NCI-H446 treated with DMSO at 0.1 percent for 48 hours (cell line): Measurements from ENCODE around the gene HK3.

Source experiments
- DNase-seq: peaks from one replicate; lab custom pipeline; 2025; lab: John Stamatoyannopoulos, UW

HK3 gene

DNA sequence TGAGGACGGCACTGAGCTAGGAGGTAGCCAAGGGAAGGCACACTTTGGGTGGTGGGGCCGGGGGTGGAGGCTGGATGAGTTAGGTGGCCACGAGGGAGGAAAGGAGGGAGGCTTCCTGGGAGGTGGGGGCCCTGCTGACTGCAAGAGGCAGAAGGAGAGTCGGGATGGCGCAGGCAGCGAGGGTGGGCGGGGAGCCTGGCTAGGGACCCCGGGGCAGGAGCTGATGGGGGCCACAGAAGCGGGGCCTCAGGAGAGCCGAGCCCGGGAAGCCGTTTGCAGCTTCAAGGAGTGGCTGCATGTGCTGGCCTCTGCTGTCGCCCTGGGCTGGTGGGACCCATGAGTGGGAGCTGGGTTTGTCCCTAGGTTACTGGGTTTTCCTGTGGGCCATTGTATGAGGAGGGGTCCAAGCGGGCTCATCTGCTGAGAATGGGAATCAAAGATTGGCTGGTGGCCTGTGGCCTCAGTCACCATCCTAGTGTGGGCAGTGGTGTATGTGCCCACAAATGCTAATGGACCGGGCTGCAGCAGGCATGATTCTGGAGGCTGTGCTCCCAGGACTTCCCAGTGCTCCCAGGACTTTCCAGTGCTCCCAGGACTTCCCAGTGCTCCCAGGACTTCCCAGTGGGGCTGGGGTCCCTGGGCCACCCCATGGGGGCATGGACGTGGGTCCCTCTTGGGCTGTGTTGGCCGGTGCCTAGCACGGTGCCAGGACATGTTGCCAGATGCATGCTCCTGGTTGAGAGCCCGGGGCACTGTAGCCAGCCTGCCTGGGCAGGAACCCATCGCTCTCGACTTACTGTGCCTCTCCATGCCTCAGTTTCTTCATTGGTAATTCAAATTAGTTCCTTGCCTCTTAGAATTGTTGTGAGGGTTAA, 48.5 kb downstream of the HK3 start:
- no peak for DNase-seq

DNA sequence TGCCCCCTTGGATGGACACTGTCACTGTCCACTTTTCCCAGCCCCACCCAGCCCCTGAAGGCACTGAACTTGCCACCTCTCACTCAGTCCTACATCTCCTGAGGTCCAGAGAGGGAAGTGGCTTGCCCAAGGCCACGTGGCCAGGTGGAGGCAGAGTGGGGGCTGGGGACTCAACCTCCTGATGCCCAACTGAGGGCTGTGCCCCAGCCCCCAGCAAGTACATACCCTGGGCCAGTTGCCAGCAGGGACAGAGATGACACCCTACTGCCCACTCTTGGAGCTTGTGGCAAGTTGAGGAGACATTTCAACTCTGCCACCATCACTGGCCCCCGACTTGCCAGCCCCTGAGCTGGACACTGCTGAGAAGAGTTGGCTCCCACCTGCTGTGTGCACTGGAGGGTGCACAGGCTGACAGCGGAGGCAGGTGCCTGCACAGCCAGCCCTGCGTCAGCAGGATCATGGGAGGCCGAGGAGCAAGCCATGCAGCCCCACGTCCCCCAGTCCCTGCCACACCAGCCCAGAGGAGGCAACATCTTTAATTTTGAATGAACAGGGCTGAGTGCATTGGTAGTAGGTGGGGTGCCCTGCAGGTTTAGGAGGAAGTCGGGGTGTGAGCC, 49.4 kb downstream of the HK3 start:
- no peak for DNase-seq

DNA sequence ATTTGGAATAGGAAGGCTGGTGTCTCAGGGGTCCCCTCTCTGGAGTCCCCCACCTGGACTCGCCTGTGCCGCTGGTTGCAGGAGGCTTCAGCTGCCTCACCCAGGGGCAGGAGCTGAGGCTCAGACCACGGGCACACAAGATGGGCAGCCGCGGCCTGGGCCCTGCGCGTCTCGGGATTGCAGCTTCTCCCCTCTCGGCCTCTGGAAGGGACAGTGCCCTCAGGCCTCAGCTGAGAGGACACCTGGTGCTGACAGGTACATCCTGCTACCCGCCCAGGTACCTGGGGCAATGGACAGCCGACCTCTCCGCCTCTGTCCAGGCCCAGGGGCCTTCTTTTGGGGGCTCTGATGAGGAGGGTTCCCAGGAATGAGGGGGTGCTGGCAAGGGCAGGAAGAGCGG, 50.5 kb downstream of the HK3 start:
- DNase-seq, result no peak

DNA sequence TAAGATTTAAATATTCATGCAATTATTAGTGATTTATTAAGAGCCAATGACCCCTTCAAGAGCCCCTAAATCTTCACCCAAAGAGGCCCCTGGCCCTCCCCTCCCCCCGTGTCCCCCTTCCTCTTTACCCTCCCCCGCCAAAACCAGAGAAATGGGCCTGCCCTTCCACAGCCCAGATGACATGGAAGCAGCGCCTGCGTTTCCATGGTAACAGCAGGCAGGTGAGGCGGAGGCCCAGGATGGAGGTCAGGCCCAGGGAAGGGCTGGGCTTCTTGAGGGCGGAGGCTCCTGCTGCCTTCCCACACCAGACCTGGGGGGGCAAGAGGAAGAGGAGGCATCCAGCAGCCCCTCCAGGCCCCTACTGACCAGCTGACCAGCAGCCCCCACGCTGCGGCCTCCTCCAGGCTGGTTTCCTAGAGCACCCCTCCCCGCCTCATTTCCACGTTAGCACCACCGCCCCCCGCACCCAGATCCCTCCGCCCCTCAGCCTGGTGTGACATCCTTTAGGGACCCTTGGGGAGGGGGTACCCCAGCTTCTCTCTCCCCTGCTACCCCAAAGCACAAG, 51.3 kb downstream of the HK3 start:
- DNase-seq, result no peak

DNA sequence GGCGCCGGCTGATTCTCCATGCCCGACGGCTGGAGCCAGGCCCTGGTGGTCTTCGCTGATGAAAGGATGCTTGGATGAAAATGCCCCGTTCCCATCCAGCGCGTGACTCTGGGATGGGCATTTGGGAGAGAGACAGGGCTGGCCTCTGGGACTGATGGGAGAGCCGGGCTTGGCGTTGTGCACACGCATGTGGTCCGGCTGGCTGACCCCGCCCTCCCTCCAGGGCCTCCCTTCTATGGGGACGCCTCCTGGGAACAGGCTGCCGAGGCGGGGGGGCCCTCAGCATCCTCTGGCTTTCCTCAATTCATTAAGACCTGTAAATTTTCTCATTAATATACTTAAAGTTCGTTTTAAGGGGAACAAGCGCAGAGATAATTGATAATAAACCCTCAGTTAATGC, 52.0 kb downstream of the HK3 start:
- DNase-seq, result no peak

DNA sequence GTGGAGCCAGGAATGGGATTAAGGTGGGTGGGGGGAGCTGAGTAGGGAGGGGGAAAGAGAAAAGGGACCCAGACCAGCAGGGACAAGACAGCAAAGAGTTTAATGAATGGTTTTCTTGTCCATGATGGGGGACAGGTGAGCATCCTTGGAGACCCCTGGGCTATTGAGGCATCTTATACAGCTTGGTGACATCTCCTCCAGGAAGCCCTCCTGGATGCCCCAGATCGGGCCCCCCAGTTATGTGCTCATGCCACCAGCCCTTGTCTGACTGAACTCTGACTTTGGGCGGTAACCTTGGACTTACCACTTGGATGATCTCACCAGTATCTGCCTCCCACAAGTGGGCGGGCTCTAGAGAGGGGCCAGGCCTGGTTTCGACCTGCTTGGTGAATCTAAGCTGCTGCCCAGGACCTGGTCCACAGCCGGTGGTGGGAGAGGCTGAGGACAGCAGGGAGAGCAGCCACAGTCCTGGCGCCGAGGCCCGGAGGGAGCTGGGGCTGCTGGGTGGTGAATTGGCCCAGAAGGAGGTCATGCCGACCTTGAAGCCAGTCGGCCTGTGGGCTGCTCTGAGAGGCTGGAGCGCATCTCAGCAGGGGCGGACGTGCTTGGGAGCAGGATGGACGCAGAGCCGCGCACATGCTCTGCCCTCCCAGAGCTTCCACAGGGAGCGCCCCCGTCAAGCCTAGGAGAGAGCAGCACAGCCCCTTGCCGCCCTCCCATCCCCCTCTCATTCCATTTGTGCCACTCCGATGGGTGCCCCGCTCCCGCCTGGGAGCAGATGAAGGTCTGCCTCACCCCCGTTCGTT, 52.6 kb downstream of the HK3 start:
- DNase-seq, result no peak

DNA sequence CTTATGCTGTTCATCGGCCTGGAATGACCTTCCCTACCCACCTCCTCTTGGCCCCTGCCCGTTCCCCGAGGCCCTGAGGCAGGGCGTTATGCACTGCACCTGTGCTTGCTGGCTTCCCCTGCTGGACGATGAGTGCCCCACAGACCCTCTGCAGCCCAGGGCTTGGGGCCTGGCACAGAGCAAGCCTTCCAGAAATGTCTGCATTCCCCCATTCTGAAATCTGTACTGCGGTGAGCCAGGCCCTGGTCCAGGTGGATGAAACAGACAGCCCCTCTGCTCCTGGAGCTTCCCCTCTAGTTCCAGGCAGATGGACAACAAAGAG, 53.8 kb downstream of the HK3 start:
- DNase-seq, result no peak

DNA sequence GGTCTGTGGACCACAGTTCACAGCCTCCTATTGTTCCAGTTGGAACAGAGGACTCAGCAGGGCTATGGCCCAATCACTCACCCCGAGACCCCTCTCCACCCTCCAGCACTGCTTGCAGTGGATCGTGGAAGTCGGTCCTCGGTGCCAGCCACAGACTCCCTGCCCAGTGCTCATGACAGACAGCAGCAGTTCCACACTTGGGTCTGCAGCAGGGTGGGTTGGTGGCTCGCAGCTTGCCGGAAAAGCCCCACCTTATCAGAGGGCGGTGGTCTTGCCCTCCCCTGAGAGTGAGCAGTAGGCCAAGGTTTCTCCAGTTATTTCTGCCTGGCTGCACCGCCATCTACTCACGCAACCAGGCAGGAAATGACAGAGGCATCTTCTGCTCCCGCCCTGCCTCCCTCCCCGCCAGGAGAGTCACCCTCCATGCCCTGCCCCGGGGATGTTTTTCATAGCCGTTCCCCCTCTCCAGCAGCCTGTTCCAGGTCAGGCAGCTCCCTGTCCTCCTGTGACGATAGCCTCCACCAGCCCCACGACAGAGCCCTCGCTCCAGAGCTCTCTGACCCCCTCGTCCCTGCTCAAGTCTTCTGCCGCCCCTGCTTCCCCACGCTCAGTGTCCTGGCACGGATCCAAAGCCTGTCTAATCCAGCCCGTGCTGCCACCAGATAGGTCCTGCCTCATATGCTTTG, 54.3 kb downstream of the HK3 start:
- no peak for DNase-seq

DNA sequence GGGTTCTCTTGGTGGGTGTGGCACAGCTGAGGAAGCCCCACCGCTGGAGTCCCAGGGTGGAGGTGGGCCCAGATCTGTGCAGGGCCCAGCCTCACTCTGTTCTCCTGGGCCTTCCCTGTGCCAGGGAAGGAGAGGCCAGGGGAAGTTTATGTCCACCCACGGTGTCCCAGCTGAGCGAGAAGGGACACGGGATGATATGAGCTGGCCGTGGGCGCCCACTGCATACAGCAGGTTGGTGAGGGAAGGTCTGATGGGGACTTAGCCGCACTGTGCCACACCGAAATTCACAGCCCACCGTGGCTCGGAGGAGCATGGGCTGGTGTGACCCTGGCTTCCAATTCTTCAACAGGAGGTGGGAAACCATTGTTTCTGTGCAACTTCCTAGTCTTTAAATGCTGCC, 54.9 kb downstream of the HK3 start:
- DNase-seq, result no peak

DNA sequence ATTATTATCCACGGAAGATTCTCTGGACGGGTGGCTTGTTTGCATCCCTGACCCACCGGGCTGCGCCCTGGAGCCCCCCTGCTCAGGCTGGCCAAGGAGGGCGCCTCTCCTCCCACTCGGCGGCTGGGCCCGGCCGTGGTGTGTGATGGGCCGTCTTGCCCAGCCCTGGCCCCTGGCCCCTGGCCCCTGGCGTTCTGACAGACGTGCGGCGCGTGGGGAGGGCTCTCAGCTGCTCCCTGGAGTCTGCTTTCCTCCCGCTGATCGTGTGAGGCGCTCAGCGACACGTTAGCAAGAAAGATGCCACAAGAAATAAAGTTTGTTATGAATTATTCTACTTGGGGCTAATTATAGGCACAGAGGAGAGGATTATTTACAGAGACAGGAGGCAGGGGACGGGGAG, 55.5 kb downstream of the HK3 start:
- DNase-seq, result no peak

DNA sequence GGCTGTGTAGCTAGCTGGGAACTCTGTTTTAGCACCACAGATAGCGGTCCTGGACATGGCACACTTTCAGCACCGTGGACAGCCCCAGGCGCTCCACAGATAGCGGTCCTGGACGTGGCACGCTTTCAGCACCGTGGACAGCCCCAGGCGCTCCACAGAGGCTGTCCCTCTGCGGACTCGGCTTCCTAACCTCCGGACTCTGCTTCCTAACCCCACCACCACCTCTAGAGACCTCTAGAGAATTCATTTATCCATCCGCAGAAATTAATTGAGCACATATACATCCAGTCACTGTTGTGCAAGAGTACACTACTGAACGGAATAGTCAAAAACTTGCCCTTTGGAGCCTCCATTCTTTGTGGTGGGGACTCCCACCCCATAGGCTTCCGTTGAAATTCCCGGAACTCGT, 61.4 kb downstream of the HK3 start:
- DNase-seq, result no peak

DNA sequence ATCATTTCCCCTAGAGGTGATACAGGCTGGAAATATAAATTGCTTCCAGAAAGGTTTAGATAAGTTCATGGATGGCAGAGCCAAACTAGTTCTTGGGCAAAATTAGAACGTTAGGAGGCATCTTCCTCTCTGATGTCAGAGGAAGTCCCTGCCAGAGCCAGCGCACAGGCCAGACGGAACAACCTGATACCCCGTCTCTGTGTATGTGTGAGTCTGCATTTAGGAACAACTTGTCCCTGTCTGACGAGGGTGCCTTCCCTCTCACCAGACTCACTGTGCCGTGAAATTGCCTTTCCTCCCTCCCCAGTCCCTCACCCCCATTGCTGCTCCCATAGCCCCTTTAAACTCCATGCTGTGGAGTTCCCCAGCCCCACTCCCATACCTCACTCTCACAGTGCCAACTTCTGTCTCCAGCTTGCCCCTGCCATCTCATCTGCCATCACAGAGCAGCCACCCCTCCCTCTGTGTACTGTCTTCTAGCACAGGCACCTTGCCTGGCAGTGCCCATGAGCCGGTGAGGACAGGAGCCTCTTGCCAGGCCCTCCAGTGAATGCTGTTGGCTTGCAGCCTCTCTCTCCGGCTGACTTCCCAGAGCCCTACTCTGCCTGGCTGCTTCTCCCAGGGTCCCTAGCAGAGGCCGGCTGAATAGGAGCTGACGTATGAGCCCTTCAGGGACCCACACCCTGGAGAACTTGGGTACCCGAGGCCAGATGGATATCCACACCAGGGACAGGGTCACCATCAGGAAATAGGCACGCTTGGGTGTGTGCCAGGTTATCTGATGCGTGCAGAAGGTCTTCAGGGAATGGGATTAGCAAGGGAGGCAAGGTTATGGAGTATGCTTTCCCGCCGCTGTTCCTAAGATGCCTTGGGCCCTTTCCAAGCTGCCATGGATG, 62.1 kb downstream of the HK3 start:
- peak; percentile 42 for DNase-seq

DNA sequence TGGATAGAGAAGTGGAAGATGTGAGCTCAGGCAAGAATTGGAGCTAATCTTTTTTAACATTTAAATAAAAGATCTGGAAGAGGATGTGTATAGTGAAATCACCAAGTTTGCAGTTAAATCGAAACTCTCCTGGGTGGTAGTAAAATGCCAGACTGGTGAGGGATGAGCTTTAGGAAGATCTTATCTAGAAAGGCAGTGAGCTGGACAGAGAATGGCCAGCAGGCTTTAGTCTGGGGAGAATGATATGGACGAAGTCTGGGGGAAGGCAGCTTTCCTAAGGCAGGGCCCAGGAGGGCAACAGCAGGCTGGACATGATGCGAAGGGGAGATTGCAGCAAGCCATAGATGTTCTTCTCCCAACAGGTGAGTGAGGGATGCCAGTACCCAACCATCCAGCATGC, 63.2 kb downstream of the HK3 start:
- DNase-seq, result no peak

DNA sequence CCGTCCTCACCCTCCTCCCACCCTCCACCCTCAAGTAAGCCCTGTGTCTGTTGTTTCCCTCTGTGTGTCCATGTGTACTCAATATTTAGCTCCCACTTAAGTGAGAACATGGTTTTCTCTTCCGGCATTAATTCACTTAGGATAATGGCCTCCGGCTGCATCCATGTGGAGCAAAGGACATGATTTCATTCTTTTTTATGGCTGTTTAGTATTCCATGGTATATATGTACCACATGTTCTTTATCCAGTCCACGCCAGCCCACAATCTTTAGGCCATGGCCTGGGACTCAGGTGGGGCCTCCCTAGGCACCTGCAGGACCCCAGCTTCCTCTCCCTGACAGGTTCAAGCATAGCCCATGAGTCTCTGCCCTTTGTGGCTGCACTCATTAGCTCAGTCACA, 65.9 kb downstream of the HK3 start:
- no peak for DNase-seq

DNA sequence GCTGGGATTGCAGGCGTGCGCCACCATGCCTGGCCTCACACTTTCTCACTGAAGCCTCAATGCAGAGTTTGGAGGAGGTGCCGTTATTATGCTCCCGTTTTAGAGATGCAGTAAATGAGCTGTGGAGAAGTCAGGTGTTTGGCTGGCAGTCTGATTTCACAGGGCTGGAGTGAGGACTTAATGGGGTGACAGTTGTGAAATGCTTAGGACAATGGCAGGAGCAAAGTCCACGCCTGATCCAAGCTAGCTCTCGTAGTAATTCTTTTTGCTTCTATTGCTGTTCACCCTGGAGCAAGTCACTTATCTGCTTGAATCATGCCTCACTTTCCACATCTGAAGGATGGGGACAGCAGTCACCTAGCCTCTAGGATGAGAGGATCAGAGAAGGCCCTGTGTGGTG, 67.0 kb downstream of the HK3 start:
- no peak for DNase-seq

DNA sequence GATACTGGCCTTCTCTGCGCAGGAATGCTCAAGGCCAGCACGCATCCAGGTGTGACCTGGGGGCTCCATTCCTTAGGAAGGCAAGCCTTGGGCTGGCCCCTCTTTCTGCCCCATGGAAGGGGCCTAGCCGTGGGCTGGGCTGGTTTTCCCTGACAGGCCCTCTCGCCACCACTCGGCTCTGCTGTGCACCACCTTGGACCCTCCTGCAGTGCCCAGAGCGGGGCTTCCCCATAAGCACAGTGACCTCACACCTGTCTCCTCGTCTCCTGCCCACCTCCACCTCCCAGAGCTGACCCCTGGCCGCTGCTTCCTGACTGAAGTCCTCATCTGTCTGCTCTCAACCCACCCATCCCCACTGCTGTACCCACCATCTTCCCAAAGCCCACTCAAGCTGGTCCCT, 67.7 kb downstream of the HK3 start:
- no peak for DNase-seq

DNA sequence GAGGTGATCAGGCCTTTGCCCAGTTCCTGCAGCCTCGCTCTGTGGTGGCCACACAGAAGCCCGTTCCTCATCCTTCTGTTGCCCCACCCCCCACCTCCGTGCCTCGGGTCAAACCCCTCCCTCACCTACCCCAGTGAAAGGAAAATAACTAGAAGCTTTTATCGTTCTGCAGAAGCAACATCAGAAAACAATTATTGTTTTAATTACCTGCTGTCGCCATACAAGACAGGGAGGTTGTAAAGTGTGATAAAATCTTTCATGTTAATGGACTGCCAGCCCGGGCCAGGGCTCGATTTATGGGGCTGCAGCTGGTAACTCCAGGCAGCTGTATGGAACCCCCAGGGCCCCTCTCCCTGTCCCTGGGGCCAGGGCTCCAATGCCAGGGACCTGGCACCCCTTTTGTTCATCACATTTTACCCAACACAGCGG, 68.1 kb downstream of the HK3 start:
- DNase-seq, result no peak
